ENCODE measurements around the gene ARL6IP5. TPM values are rescaled to one million over a fixed set of nuclear protein-coding genes. Genes with fewer than 3 reads are reported as not detected.

The ARL6IP5 gene, protein sequence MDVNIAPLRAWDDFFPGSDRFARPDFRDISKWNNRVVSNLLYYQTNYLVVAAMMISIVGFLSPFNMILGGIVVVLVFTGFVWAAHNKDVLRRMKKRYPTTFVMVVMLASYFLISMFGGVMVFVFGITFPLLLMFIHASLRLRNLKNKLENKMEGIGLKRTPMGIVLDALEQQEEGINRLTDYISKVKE
- total RNA-seq: 98.8 TPM

DNA sequence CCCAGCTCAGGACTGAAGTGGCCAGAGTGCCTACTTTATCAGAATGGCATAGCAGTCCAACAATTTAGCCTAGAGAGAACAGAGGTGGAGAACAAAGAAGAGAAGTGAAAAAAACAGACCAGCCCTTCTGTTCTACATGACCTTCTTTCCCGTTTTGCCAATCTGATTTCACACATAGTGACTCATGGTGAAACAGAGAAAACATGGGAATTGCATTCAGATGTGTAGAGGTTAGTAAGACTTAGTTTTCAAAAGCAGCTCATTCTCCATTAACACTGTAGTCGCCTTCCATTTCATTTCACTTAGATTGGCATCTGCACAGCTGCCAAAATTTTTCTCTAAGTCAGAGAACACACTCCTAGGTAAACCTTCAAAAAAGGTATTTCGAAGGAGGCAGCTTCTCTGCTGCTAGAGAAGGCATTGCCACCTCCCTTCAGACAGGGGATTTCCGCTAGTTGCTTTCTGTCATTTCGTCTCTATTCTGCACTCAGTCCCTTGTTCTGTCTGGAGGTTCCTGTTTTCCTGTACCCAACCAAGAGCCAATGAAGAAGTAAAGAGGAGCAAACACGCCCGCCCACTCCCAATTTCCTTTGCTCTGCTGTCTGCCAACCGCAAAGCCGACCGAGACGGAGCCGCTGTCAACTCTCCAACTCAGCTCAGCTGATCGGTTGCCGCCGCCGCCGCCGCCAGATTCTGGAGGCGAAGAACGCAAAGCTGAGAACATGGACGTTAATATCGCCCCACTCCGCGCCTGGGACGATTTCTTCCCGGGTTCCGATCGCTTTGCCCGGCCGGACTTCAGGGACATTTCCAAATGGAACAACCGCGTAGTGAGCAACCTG, at the start of gene ARL6IP5:
TSS of gene ARL6IP5 (plus strand) at position 612 of the 842 bp plus-strand sequence. CDS start at position 723, 111 bp downstream.

DNA sequence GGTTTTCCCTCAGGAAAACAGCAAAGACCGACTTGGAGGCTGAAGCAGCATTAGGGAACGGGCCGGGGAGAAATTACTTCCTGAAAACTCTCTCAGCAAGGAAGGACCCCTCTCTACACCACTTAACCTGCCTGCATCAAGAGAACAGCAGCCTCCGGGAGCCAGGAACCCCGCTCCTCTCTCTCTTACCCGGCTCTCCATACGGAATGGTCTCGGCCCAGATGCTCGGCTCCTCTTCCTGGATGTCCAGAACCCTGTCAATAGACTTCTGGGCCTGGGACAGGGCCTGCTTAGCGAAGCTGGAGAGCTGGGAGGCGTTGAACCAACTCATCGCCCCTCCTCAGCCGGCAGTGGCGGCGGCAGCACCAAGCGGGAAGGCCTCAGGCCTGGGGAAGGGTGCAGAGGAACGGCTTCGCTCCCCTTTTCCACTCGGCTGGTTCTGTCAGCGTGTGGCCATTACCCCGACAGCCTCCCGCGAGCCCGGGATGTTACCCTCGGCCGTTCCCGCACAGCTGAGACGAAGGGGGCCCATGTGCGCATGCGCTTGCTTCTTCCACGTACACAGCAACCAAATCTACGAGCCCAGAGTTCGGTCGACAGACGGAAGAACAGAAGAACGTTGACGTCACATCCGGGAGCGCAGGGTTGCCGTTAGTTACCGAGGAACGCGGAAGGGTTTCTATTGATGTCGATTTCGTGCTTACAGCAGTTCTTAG, 32.8 kb upstream of the ARL6IP5 start, which contains the start of gene TMF1:
TSS of gene TMF1 (minus strand) at position 578 of the 716 bp plus-strand sequence. CDS start at position 331, 247 bp downstream.

DNA sequence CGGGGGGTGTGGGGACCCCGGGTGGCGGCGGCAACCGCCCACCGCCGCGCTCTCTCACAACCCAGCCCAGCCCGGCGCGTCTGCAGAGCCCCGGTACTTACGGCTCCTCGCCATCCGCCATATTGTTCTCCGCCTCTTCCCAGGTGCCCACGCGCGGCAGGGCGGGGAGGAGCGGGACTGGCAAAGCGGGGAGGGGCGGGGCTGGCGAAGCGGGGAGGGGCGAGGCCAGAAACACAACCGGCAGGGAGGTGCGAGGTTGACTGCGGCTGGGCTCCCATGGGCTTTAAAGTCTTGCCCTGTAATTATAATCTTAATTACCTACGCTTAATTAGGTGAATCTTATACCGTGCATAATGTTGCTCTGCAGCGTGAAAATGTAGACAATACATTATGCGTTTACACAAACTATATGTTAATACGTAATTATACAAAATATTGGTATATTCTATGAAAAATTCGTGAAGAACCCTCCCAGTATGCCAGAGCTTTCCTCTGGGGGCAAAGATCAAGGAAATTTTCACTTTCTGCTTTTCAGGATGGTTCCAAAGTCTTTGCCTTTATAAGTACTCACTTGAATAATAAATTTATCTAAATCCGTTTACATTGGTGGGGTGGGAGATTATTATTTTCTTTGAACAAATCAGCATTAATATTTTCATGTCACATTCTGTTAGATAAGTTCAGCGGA, 4.4 kb upstream of the ARL6IP5 start, which contains the start of gene UBA3:
TSS of gene UBA3 (minus strand) at position 133 of the 688 bp plus-strand sequence. CDS start at position 121, 12 bp downstream.

DNA sequence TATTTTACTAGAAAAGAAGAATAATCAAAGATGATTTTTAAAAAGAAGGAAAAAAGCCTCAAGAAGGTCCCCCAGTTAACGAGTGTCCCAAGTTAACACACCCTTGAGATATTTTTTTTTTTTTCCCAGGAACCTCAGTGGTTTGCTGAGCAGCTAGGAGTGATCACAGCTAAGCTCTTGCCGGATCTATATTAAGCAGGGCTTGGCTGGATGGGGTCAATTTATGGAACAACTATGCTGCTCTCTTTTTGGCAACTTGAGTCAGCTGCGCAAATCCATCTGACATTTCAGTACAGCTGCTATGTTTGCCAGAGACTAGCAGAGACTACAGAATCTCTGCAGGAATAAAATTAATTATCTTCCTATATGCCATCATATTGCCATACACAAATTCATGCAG, 37.7 kb downstream of the ARL6IP5 start, which contains the start of gene LMOD3:
TSS of gene LMOD3 (minus strand) at position 193 of the 400 bp plus-strand sequence. CDS start 209 bp downstream, outside the sequence.

Other genes starting within 250 kb of the ARL6IP5 start
- gene TAFA4, start 152.4 kb upstream of the ARL6IP5 start, total RNA-seq: 56.4 TPM
- 88.0 TPM for gene EOGT, start 71.3 kb upstream of the ARL6IP5 start, total RNA-seq
- 73.2 TPM for gene TMF1, start 32.6 kb upstream of the ARL6IP5 start, total RNA-seq
- gene UBA3, start 4.6 kb upstream of the ARL6IP5 start, total RNA-seq: 115 TPM
- gene LMOD3, start 37.7 kb downstream of the ARL6IP5 start, total RNA-seq: 7.1 TPM